A549 (cell line): ENCODE measurements around the gene PKP4.
"Not testable (repeated sequence)": the region's sequence is repeated elsewhere in the genome, so short reads cannot be mapped to it uniquely, and the experiment has no call there.

ENCODE experiments used
- BCL3 ChIP-seq: fragments of >200 bp; sonication (Bioruptor Twin); formaldehyde crosslinking; IDR thresholded peaks from 3 replicates; pipeline ENCODE4 v1.6.1; 2016
- CTCF ChIP-seq: fragments of >200 bp; sonication (Bioruptor Twin); formaldehyde crosslinking; IDR thresholded peaks from 3 replicates; pipeline ENCODE4 v1.5.1; 2016
- FOSB ChIP-seq: fragments of 250-450 bp; sonication (Bioruptor Pico); IDR thresholded peaks from 2 replicates; pipeline ENCODE4 v1.5.0; 2020; ENCODE audit warnings: mild to moderate bottlenecking, moderate library complexity
- RAD21 ChIP-seq, 2 experiments: fragments of >200 bp in 1 of 2; sonication (Bioruptor Twin) in 1 of 2; formaldehyde crosslinking in 1 of 2; IDR thresholded peaks in 1 of 2; conservative IDR thresholded peaks in 1 of 2; 2 replicates in 1 of 2; 3 replicates in 1 of 2; pipeline ENCODE4 v1.6.1; 2012 to 2018; ENCODE audit warnings: inconsistent platforms in 1 of 2
- REST ChIP-seq: fragments of 200-600 bp; sonication (generic); IDR thresholded peaks from 2 replicates; pipeline ENCODE4 v1.6.1; 2016; ENCODE audit warnings: antibody characterized with exemption, mild to moderate bottlenecking, moderate library complexity
- USF2 ChIP-seq: fragments of 450-650 bp; IDR thresholded peaks from 2 replicates; pipeline ENCODE4 v1.6.1; 2014; ENCODE audit warnings: antibody characterized with exemption

GRCh38 chr2:158695744-158696143, 239.0 kb downstream of the PKP4 start:
- TF ChIP-seq BCL3; USF2; RAD21 (conservative IDR thresholded peaks at IDR 0.05 in 1 of 2, IDR thresholded peaks at IDR 0.05 in 1 of 2); CTCF; FOSB (CRISPR knock-in tag); REST: not testable (repeated sequence)
